ENCODE results near the gene CDO1.

DNA sequence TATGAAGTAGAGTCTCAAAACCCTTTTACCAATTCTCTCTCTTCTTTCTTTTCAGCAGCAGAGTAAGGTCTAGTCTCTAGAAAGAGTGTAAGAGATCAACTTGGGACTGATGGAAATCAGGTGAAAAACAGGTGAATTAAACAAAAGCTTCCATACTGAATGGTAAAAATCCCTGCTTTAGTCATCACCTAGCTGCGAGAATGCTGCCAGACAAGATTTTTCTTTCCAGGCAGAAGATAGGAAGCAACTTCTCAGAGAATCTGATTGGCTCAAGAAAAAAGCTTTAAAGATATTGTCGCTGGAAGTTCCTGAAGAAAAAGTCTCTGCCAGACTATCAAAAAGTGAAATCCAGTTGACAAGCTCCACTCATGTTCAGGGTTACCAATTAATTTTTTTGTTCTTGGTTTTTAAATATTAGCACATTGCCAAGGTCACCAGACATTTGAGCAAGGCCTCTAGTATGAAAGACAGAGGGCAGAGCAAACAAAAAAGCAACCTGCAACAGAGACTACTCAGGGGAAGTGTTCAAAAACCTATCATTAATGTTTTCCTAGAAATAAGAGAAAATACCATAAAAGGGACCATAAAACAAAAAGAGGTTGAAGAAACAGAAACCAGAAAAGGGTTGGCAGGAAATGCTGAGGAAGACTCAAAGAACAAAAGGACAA is 9.3 kb downstream of the CDO1 start:
- TF ChIP-seq TEAD4 (IDR thresholded peaks at IDR 0.05) (no peak), YY1 (IDR thresholded peaks at IDR 0.05; ENCODE audit: low read depth) (no peak), TAF1 (IDR thresholded peaks at IDR 0.05; ENCODE audit: low read depth) (no peak), CREB1 (IDR thresholded peaks at IDR 0.05; ENCODE audit: low read depth) (no peak), FOXM1 (IDR thresholded peaks at IDR 0.05; ENCODE audit: borderline replicate concordance, low read depth) (no peak), NFIC (IDR thresholded peaks at IDR 0.05) (no peak), EP300 (IDR thresholded peaks at IDR 0.05; ENCODE audit: borderline replicate concordance) (no peak), CEBPB (IDR thresholded peaks at IDR 0.05) (no peak), ZBTB7A (IDR thresholded peaks at IDR 0.05; ENCODE audit: low read depth) (no peak), TCF12 (IDR thresholded peaks at IDR 0.05; ENCODE audit: low read depth) (no peak)
- TF ChIP-seq, protein P1, sequence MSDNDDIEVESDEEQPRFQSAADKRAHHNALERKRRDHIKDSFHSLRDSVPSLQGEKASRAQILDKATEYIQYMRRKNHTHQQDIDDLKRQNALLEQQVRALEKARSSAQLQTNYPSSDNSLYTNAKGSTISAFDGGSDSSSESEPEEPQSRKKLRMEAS (IDR thresholded peaks at IDR 0.05): no peak

All from Ishikawa (cell line).